H9 (cell line): ENCODE measurements around the gene DKKL1. TPM values are rescaled to one million over a fixed set of nuclear protein-coding genes. Genes with fewer than 3 reads are reported as not detected.

Experiments
- DNase-seq: peaks from one replicate; pipeline ENCODE4 v3.0.0-alpha.2; 2017
- H2AFZ ChIP-seq: one replicate; pipeline ENCODE4 v1.6.1; 2013; ENCODE audit warnings: mild to moderate bottlenecking, low read length, control low read depth, moderate library complexity
- H2AK5ac ChIP-seq: 2 replicates; pipeline ENCODE4 v1.6.1; 2013; ENCODE audit warnings: low read length, control low read depth, mixed read lengths; ENCODE audit not compliant: insufficient read length
- H2BK120ac ChIP-seq: one replicate; pipeline ENCODE4 v1.6.1; 2013; ENCODE audit warnings: low read depth, mild to moderate bottlenecking, low read length, control low read depth, inconsistent platforms; ENCODE audit not compliant: poor library complexity, severe bottlenecking
- H2BK12ac ChIP-seq: 2 replicates; pipeline ENCODE4 v1.6.1; 2013; ENCODE audit warnings: low read length, control low read depth, mixed read lengths, low read depth; ENCODE audit not compliant: insufficient read length
- H2BK15ac ChIP-seq: 2 replicates; pipeline ENCODE4 v1.6.1; 2013; ENCODE audit warnings: low read depth, low read length, control low read depth
- H2BK20ac ChIP-seq: one replicate; pipeline ENCODE4 v1.6.1; 2013; ENCODE audit warnings: low read depth, mild to moderate bottlenecking, low read length, control low read depth, inconsistent platforms; ENCODE audit not compliant: poor library complexity, severe bottlenecking
- H2BK5ac ChIP-seq: 2 replicates; pipeline ENCODE4 v1.6.1; 2013; ENCODE audit warnings: low read length, control low read depth, mixed read lengths; ENCODE audit not compliant: insufficient read length
- H3K14ac ChIP-seq: 2 replicates; pipeline ENCODE4 v1.6.1; 2013; ENCODE audit warnings: low read length, control low read depth; ENCODE audit not compliant: insufficient read depth
- H3K18ac ChIP-seq: 2 replicates; pipeline ENCODE4 v1.6.1; 2013; ENCODE audit warnings: low read depth, mild to moderate bottlenecking, mixed read lengths, low read length, control low read depth; ENCODE audit not compliant: insufficient read length
- H3K23ac ChIP-seq: 2 replicates; pipeline ENCODE4 v1.6.1; 2013; ENCODE audit warnings: low read length, control low read depth, mixed read lengths, low read depth; ENCODE audit not compliant: insufficient read length
- H3K23me2 ChIP-seq: 2 replicates; pipeline ENCODE4 v1.6.1; 2013; ENCODE audit warnings: low read depth, mild to moderate bottlenecking, mixed read lengths, low read length, control low read depth; ENCODE audit not compliant: insufficient read length, poor library complexity, severe bottlenecking
- H3K27ac ChIP-seq: 2 replicates; pipeline ENCODE4 v1.5.1; 2013; ENCODE audit warnings: low read length, control low read depth, mixed read lengths, low read depth; ENCODE audit not compliant: insufficient read length
- H3K27me3 ChIP-seq: 2 replicates; pipeline ENCODE4 v1.6.1; 2013; ENCODE audit warnings: low read length, control low read depth, inconsistent platforms; ENCODE audit not compliant: insufficient read depth
- H3K4ac ChIP-seq: 2 replicates; pipeline ENCODE4 v1.6.1; 2013; ENCODE audit warnings: low read depth, mild to moderate bottlenecking, control low read depth, inconsistent platforms, low read length, moderate library complexity
- H3K4me1 ChIP-seq: 2 replicates; pipeline ENCODE4 v1.6.1; 2013; ENCODE audit warnings: low read length, control low read depth, inconsistent platforms; ENCODE audit not compliant: insufficient read depth
- H3K4me2 ChIP-seq: 2 replicates; pipeline ENCODE4 v1.6.1; 2013; ENCODE audit warnings: low read length, control low read depth, mixed read lengths; ENCODE audit not compliant: insufficient read length, insufficient read depth
- H3K56ac ChIP-seq: 2 replicates; pipeline ENCODE4 v1.6.1; 2013; ENCODE audit warnings: low read depth, mild to moderate bottlenecking, mixed read lengths, low read length, control low read depth; ENCODE audit not compliant: insufficient read length
- H3K79me1 ChIP-seq: 2 replicates; pipeline ENCODE4 v1.6.1; 2013; ENCODE audit warnings: low read depth, mild to moderate bottlenecking, moderate library complexity, low read length, control low read depth, inconsistent platforms; ENCODE audit not compliant: insufficient read depth, poor library complexity, severe bottlenecking
- H3K79me2 ChIP-seq: 2 replicates; pipeline ENCODE4 v1.6.1; 2013; ENCODE audit warnings: low read length, control low read depth, inconsistent platforms; ENCODE audit not compliant: insufficient read depth
- H3K9ac ChIP-seq: 2 replicates; pipeline ENCODE4 v1.6.1; 2013; ENCODE audit warnings: low read length, control low read depth, mixed read lengths; ENCODE audit not compliant: insufficient read length; ENCODE audit errors: extremely low read depth
- H3K9me3 ChIP-seq: one replicate; pipeline ENCODE4 v1.6.1; 2013; ENCODE audit warnings: low read depth, low read length, inconsistent platforms; ENCODE audit not compliant: control insufficient read depth
- H3T11ph ChIP-seq: one replicate; pipeline ENCODE4 v1.6.1; 2013; ENCODE audit warnings: mild to moderate bottlenecking, low read length, control low read depth, inconsistent platforms
- H4K20me1 ChIP-seq: one replicate; pipeline ENCODE4 v1.6.1; 2013; ENCODE audit not compliant: control insufficient read depth, insufficient read length, insufficient read depth
- H4K5ac ChIP-seq: 2 replicates; pipeline ENCODE4 v1.6.1; 2013; ENCODE audit warnings: low read depth, mild to moderate bottlenecking, mixed read lengths, low read length, control low read depth; ENCODE audit not compliant: insufficient read length
- H4K8ac ChIP-seq: replicated peaks from 2 replicates; pipeline ENCODE4 v1.6.1; 2013; ENCODE audit warnings: low read length, control low read depth, mixed read lengths, low read depth; ENCODE audit not compliant: insufficient read length
- H4K91ac ChIP-seq: 2 replicates; pipeline ENCODE4 v1.6.1; 2013; ENCODE audit warnings: low read depth, mild to moderate bottlenecking, moderate library complexity, mixed read lengths, low read length, control low read depth; ENCODE audit not compliant: insufficient read length
- H3K27ac Mint-ChIP-seq, 3 experiments: 2 replicates in 2 of 3; 3 replicates in 1 of 3; pipeline ENCODE4 v1.8.0; 2020 to 2021; ENCODE audit warnings: mixed read lengths in 3 of 3, mild to moderate bottlenecking in 1 of 3, moderate library complexity in 1 of 3
- H3K27me3 Mint-ChIP-seq: 2 replicates; pipeline ENCODE4 v1.8.0; 2021; ENCODE audit warnings: low read depth, mild to moderate bottlenecking, moderate library complexity, mixed read lengths
- H3K36me3 Mint-ChIP-seq, 3 experiments: 2 replicates in 2 of 3; 3 replicates in 1 of 3; pipeline ENCODE4 v1.8.0; 2020 to 2021; ENCODE audit warnings: low read depth in 3 of 3, mixed read lengths in 3 of 3; ENCODE audit not compliant: insufficient read depth in 1 of 3
- H3K4me1 Mint-ChIP-seq, 2 experiments: 2 replicates each; pipeline ENCODE4 v1.8.0; 2020; ENCODE audit warnings: mixed read lengths in 2 of 2
- H3K4me3 Mint-ChIP-seq, 2 experiments: 2 replicates in 1 of 2; 3 replicates in 1 of 2; pipeline ENCODE4 v1.8.0; 2020 to 2021; ENCODE audit warnings: mild to moderate bottlenecking in 2 of 2, mixed read lengths in 2 of 2, moderate library complexity in 1 of 2
- H3K9me3 Mint-ChIP-seq, 2 experiments: 2 replicates in 1 of 2; 3 replicates in 1 of 2; pipeline ENCODE4 v1.8.0; 2020; ENCODE audit warnings: mild to moderate bottlenecking in 2 of 2, mixed read lengths in 2 of 2, moderate library complexity in 1 of 2
- WGBS: extraction: QIAGEN DNeasy Blood & Tissue Kit; methylation state at CpG from one replicate; pipeline ENCODE4 v1.1.7; 2013; ENCODE audit warnings: missing lambda C conversion rate, low lambda C conversion rate, mixed read lengths; ENCODE audit not compliant: insufficient read length; ENCODE audit errors: extremely low coverage; 5-methylcytosine and 5-hydroxymethylcytosine counted together
- total RNA-seq: library from RNA; stranded (reverse); gene quantifications from 2 replicates; pipeline ENCODE4 v1.2.1, GENCODE V29; 2021
- TF ChIP-seq, protein P1 (sequence below): fragments of 200-600 bp; sonication (generic); conservative IDR thresholded peaks from 3 replicates; pipeline ENCODE4 v1.8.0; 2021; ENCODE audit warnings: antibody characterized with exemption, mild to moderate bottlenecking

The DKKL1 gene
- total RNA-seq, 1 experiment from 2014 or later: 3.5 TPM

DNA sequence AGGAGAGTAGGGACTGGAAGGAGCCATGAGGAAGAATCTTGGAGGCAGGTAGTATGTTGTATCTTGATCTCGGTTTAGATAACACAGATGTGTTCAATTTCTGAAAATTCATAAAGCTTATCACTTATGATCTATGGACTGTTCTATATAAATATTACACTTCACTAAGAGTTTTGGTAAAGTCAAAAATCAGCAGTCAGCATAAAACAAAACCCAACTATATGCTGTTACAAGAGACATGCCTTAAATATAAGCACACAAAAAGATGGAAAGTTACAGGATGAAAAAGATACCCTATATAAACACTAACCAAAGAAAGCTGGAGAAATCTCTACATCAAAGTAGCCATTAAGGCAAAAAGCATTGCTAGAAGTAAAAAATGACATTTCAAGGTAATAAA is 19.9 kb downstream of the DKKL1 start:
- H2BK120ac ChIP-seq: no peak overlapping the region
- no peak overlapping the region for H4K91ac ChIP-seq
- H3K9me3 Mint-ChIP-seq: peaks cover 8 to 15% of the 10 kb centered on the region in 2 experiments
- peaks cover 2 to 6% (median 3%) of the 10 kb centered on the region in 3 experiments; a peak in 4 of 7 replicates for H3K36me3 Mint-ChIP-seq
- no peak overlapping the region for H3K23ac ChIP-seq
- no peak overlapping the region for H4K8ac ChIP-seq
- H3K4ac ChIP-seq: no peak overlapping the region
- H3K9ac ChIP-seq: no peak overlapping the region
- no peak overlapping the region for H2BK12ac ChIP-seq
- no peak overlapping the region for H3K4me3 Mint-ChIP-seq
- H3K4me1 ChIP-seq: no peaks in the 10 kb centered on the region
- no peak overlapping the region for H3K18ac ChIP-seq
- no peak overlapping the region for H3K56ac ChIP-seq
- no peaks in the 10 kb centered on the region for H3K79me1 ChIP-seq
- H2AK5ac ChIP-seq: no peak overlapping the region
- no CpG with 5 or more reads among the region's 1 CpG for WGBS
- H3K27ac ChIP-seq: no peak overlapping the region
- peaks cover 7% of the 10 kb centered on the region for H3K27me3 Mint-ChIP-seq
- no peak overlapping the region for H4K5ac ChIP-seq
- H3K27me3 ChIP-seq: no peaks in the 10 kb centered on the region
- no peak overlapping the region for H3K27ac Mint-ChIP-seq
- no peak overlapping the region for H3T11ph ChIP-seq
- H2AFZ ChIP-seq: no peak overlapping the region
- no peak overlapping the region for H2BK5ac ChIP-seq
- H3K23me2 ChIP-seq: no peaks in the 10 kb centered on the region
- H2BK20ac ChIP-seq: no peak overlapping the region
- no peak for DNase-seq
- no peaks in the 10 kb centered on the region for H3K9me3 ChIP-seq
- no peak overlapping the region for H3K14ac ChIP-seq
- TF ChIP-seq, protein P1, sequence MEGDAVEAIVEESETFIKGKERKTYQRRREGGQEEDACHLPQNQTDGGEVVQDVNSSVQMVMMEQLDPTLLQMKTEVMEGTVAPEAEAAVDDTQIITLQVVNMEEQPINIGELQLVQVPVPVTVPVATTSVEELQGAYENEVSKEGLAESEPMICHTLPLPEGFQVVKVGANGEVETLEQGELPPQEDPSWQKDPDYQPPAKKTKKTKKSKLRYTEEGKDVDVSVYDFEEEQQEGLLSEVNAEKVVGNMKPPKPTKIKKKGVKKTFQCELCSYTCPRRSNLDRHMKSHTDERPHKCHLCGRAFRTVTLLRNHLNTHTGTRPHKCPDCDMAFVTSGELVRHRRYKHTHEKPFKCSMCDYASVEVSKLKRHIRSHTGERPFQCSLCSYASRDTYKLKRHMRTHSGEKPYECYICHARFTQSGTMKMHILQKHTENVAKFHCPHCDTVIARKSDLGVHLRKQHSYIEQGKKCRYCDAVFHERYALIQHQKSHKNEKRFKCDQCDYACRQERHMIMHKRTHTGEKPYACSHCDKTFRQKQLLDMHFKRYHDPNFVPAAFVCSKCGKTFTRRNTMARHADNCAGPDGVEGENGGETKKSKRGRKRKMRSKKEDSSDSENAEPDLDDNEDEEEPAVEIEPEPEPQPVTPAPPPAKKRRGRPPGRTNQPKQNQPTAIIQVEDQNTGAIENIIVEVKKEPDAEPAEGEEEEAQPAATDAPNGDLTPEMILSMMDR: no peak
- no peaks in the 10 kb centered on the region for H4K20me1 ChIP-seq
- H2BK15ac ChIP-seq: no peak overlapping the region
- no peak overlapping the region for H3K4me2 ChIP-seq
- H3K4me1 Mint-ChIP-seq: peaks cover 0 to 9% of the 10 kb centered on the region in 2 experiments; a peak in 2 of 4 replicates
- no peaks in the 10 kb centered on the region for H3K79me2 ChIP-seq
